Fibroblast of skin of right biceps (primary cell): ENCODE results near the gene ATXN2L.
"Not testable (repeated sequence)": the region's sequence is repeated elsewhere in the genome, so short reads cannot be mapped to it uniquely, and the experiment has no call there.

ENCODE experiments used
- DNase-seq: peaks from one replicate; pipeline ENCODE4 v3.0.0-alpha.2; 2013

The ATXN2L gene

DNA sequence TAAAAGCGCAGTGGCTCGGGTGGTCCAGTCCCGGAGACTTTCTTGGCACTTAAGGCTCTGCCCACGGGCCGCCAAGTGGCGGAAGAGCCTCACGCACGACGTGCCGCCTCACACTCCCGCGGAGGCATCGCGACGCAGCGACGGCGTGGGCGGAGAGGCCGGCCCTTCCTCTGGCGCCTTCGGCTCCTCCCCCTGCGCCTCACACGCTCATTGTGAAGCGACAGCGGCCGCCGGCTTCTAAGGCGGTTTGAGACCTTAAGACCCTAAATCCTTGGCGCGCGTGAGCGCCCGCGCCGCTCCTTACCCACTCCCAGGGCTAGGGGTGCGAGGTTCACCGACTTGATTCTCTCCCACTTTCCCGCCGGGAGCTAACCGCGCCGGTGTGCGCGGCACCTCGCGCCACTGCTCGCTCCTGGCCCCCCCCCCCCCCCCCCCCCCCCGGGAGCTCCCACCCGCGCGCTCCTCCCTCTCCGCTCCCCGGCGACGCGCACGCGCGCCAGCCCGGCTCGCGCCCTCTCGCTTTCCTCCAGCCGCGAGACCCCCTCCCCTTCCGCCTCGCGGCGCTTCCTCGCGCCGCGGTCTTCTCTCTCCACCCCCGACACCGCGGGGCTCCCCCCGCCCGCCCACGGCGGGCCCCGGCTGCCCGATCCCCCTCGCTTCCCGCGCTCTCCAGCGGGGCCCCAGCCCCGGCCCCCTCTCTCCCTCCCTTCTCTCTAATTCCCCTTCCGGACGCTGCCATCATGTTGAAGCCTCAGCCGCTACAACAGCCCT lies at the start of gene ATXN2L:
Gene ATXN2L (plus strand): TSS at position 480 of the 771 bp plus-strand sequence. CDS start 261 bp downstream, at position 741.
- DNase-seq = peak; percentile 98

GRCh38 chr16:28781697-28782096 lies 41.1 kb upstream of the ATXN2L start:
- not testable (repeated sequence) for DNase-seq

- DNase-seq = not testable (repeated sequence)
Measured at GRCh38 chr16:28782357-28782756, 40.4 kb upstream of the ATXN2L start.

DNA sequence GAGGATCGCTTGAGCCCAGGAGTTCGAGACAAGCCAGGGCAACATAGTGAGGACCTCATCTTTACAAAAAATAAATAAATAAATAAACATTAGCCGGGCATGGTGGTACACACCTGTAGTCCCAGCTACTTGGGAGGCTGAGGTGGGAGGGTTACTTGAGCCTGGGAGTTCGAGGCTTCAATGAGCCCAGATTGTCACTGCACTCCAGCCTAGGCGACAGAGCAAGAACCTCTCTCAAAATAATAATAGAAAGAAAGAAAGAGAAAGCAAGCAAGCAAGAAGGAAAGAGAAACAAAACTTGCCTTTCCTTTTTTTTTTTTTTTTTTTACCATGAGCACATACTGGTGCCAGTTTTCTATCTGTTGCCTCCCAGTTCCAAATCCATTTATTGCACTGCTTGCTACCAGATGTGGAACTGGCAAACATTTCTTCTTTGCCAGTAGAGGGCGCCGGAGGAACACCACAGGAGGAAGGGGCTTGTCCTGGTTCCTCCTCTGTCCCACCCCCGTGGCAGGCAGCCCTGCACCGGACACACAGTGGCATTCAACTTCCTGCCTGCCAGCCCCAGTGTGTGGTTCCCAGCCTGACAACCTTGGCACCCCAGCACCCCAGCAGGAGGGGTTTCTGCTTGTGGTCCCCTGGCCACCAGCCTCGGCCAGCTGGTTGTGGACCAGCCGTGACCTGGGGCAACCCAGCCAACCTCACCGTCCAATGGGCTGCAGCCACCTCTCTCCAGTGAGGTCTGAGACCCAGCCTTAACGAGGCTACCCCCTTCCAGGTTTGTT lies 20.4 kb upstream of the ATXN2L start:
- peak; percentile 67 for DNase-seq

DNA sequence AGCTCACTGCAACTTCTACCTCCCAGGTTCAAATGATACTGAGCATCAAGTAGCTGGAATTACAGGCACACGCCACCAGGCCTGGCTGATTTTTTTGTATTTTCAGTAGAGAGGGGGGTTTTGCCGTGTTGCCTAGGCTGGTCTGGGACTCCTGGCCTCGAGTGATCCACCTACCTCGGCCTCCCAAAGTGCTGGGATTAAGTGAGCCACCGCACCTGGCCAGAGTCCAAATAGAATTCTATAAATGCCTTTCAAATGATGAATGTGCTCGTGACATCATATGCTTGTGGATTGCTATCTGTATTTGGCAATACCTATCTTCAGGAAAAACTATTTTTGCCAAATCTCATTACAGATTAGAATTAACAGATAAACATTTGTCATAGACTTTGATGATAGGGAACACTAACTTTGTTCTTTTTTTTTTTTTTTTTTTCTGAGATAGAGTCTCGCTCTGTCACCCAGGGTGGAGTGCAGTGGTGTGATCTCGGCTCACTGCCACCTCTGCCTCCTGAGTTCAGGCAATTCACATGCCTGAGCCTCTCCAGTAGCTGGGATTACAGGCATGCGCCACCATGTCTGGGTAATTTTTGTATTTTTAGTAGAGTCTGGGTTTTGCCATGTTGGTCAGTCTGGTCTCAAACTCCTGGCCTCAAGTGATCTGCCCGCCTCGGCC lies 15.2 kb upstream of the ATXN2L start:
- not testable (repeated sequence) for DNase-seq

DNA sequence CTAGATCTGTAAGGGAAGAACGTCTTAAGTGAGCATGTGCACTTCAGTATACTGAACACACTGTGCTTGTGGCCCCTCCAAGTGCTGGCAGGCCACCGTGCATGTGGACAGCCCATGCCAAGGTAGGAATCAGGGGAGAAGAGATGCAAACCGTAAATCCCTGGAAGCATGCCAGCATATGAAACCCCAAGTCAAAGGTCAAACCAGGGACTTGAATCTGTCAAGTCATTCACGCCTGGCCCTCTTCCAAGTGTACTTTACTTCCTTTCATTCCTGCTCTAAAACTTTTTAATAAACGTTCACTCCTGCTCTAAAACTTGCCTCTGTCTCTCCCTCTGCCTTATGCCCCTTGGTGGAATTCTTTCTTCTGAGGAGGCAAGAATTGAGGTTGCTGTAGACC lies 2.8 kb upstream of the ATXN2L start:
- no peak for DNase-seq

- not testable (repeated sequence) for DNase-seq
Measured at GRCh38 chr16:28820546-28820945, 2.3 kb upstream of the ATXN2L start.

DNA sequence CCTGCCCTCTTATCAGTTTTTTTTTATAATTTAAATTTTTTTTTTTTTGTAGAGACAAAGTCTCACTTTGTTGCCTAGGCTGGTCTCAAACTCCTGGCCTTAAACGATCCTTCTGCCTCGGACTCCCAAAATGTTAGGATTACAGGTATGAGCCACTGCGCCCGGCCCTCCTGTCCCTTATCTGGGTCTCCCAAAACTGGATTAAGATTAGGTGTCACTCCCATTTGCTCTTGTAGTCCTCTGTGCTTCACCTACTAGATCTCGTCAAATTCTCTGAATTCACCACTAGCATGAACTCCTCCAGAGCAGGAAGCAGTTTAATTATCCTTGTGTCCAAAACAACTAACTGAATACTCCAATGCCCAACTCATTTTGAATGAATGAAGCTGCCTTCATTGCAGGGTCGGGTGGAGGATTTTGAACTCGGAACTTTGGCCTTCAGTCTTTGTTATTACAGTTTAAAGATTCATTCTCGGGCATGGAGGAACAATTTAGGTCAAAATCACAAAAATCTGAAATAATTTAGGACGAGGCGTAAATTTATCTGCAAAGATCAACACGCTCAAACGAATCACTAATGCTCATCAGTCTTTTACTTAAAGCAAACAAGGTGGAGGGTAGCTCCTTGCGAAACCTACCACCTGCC lies 802 bp upstream of the ATXN2L start:
- DNase-seq = no peak

DNA sequence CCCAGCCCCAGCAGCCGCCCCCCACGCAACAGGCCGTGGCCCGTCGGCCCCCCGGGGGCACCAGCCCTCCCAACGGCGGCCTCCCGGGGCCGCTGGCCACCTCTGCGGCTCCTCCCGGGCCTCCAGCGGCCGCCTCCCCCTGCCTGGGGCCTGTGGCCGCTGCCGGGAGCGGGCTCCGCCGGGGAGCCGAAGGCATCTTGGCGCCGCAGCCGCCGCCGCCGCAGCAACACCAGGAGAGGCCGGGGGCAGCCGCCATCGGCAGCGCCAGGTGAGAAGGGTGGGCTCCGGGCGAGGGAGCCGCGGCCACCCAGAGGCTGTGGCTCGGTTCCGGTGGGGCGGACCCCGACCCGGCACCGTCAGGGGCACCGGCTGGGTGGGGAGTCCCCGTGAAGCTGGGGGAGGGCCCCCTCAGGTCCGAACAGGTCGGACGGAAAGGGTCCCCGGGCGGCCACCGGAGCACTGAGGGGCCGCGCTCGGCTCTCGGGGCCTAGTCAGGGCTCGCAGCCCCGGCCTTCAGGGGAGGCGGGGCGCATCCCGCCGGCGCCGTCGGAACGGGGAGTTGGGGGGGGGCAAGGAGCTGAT lies 583 bp downstream of the ATXN2L start:
- DNase-seq = no peak

- DNase-seq = peak; percentile 99
Measured at GRCh38 chr16:28823873-28824716, 1.3 kb downstream of the ATXN2L start.

GRCh38 chr16:28824717-28824973 lies 1.8 kb downstream of the ATXN2L start:
- DNase-seq = no peak

DNA sequence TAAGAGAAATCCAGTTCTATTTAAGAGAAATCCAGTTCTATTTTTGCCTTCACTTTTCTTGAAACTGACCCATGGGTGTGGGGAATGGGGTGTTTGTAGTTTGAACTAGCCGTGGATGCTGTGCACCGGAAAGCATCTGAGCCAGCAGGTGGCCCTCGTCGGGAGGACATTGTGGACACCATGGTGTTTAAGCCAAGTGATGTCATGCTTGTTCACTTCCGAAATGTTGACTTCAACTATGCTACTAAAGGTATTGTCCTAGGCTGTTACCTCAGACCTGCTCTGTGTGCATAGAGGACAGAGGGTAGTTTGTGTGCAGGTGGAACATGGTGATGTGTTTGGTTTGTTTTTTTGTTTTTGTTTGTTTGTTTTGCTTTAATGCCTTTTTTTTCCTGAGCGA lies 3.3 kb downstream of the ATXN2L start:
- DNase-seq = no peak

GRCh38 chr16:28829747-28830146 lies 6.9 kb downstream of the ATXN2L start:
- no peak for DNase-seq

- no peak for DNase-seq
Measured at GRCh38 chr16:28830531-28830930, 7.7 kb downstream of the ATXN2L start.

- no peak for DNase-seq
Measured at GRCh38 chr16:28834349-28834748, 11.6 kb downstream of the ATXN2L start.

GRCh38 chr16:28834873-28835863 lies 12.4 kb downstream of the ATXN2L start:
- no peak for DNase-seq

- DNase-seq = no peak
Measured at GRCh38 chr16:28835864-28836760, 13.3 kb downstream of the ATXN2L start.

GRCh38 chr16:28836761-28837064 lies 13.9 kb downstream of the ATXN2L start:
- no peak for DNase-seq

DNA sequence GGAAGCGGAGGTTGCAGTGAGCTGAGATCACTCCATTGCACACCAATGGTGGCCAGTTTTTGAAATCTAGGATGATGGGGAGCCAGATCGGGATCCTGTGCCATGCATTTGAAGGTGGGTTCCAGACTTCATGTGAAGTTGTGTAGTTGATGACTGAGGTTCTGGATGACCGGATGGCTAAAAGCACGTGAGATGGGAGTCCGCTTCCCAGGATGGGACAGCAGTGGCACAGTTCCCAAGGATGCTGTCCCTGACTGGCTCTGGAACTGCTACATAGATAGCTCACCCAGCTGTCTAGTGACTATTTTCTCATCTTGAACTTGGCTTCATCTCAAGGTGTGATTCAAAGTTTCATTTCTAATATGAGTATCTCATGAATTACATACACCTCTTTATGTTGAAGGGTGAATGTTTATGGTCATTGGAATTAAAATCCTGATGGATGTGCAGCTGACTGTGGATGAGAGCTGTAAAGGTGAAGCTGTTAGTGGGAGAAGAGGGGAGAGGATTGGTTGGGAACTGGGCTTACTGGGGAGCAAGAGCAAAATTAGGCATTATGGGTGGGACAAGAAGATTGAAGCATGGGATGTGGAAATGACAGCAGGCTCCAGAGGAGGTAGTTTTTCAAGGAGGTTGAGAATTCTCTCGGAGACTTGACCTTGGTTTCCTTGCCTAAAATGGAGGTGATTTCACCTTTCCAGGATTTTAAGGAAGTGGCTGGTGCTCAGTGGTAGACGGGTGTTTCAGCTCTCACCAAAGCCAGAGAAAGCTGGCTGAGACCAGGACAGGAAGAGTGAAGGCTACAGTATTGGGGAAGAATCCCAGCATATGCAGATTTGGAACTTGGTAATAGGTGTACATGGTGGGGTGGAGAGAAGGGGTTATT lies 15.1 kb downstream of the ATXN2L start:
- DNase-seq = no peak
